B cell (primary cell): Measurements from ENCODE around the gene TRIOBP. TPM values are rescaled to one million over a fixed set of nuclear protein-coding genes. Genes with fewer than 3 reads are reported as not detected.

ENCODE experiments used
- ATAC-seq: fragments of 200-7000 bp; cut with Tn5 transposase; one replicate; pipeline ENCODE4 v1.10.0; 2021; ENCODE audit warnings: low read depth, mild to moderate bottlenecking, moderate number of reproducible peaks, moderate library complexity
- CTCF ChIA-PET: fragments of 350-600 bp; sonication (Branson Sonifier 250); formaldehyde crosslinking; loops from one replicate; lab custom pipeline; 2021; ENCODE audit warnings: antibody characterized with exemption, inconsistent platforms; lab: Charles Lee
- POLR2A ChIA-PET: fragments of 350-600 bp; sonication (Branson Sonifier 250); formaldehyde crosslinking; loops from one replicate; lab custom pipeline; 2021; ENCODE audit warnings: antibody characterized with exemption; lab: Charles Lee
- DNase-seq: peaks from one replicate; pipeline ENCODE4 v3.0.0; 2013
- H2AFZ ChIP-seq: 2 replicates; pipeline ENCODE4 v1.6.1; 2012; ENCODE audit warnings: mild to moderate bottlenecking, low read depth, low read length; ENCODE audit not compliant: insufficient read depth, poor library complexity, severe bottlenecking
- H3K27ac ChIP-seq, 2 donors: 1 replicate in 1 of 2; 2 replicates in 1 of 2; pipeline ENCODE4 v1.5.1; 2012 to 2013; ENCODE audit warnings: low read length in 2 of 2, mild to moderate bottlenecking in 2 of 2, moderate library complexity in 1 of 2
- H3K27me3 ChIP-seq, 4 experiments: fragments of 200-600 bp in 1 of 4; sonication (generic) in 1 of 4; replicated peaks in 1 of 4; 1 replicate in 2 of 4; 2 replicates in 2 of 4; pipeline versions ENCODE4 v1.6.1 to v1.7.0; 2013 to 2016; ENCODE audit warnings: low read length in 3 of 4, mild to moderate bottlenecking in 2 of 4, mixed read lengths in 1 of 4, moderate library complexity in 1 of 4; ENCODE audit not compliant: insufficient read depth in 4 of 4, control insufficient read depth in 3 of 4; ENCODE audit errors: control extremely low read depth in 1 of 4
- H3K36me3 ChIP-seq, 2 experiments: replicated peaks in 1 of 2; 1 replicate in 1 of 2; 2 replicates in 1 of 2; pipeline versions ENCODE4 v1.6.1 to v1.7.1; 2013; ENCODE audit warnings: low read length in 1 of 2; ENCODE audit not compliant: insufficient read depth in 2 of 2, control insufficient read depth in 1 of 2; ENCODE audit errors: control extremely low read depth in 1 of 2, extremely low read depth in 1 of 2
- H3K4me1 ChIP-seq, 2 donors: fragments of 200-600 bp in 1 of 2; sonication (generic) in 1 of 2; 1 replicate in 1 of 2; 2 replicates in 1 of 2; pipeline versions ENCODE4 v1.5.1 to v1.6.1; 2013 to 2017; ENCODE audit warnings: low read length in 2 of 2; ENCODE audit not compliant: control insufficient read depth in 2 of 2, insufficient read depth in 2 of 2
- H3K4me2 ChIP-seq: replicated peaks from 2 replicates; pipeline ENCODE3; 2012; ENCODE audit warnings: mild to moderate bottlenecking, low read depth, low read length; ENCODE audit not compliant: poor library complexity, severe bottlenecking
- H3K4me3 ChIP-seq, 5 experiments: fragments of 200-600 bp in 1 of 5; sonication (generic) in 1 of 5; 1 replicate in 3 of 5; 2 replicates in 2 of 5; pipeline versions ENCODE4 v1.5.1 to v1.7.0; 2011 to 2016; ENCODE audit warnings: low read length in 4 of 5, mild to moderate bottlenecking in 4 of 5, low read depth in 2 of 5, control low read depth in 1 of 5, moderate library complexity in 1 of 5; ENCODE audit not compliant: insufficient read depth in 1 of 5; ENCODE audit errors: control extremely low read depth in 1 of 5, extremely low read depth in 1 of 5
- H3K79me2 ChIP-seq: fragments of 200-600 bp; sonication (generic); one replicate; pipeline ENCODE4 v1.6.0; 2016; ENCODE audit warnings: low read length; ENCODE audit not compliant: control insufficient read depth, insufficient read depth
- H3K9ac ChIP-seq: fragments of 200-600 bp; sonication (generic); 2 replicates; pipeline ENCODE4 v1.6.1; 2017; ENCODE audit warnings: mild to moderate bottlenecking, low read length, moderate library complexity
- H3K9me3 ChIP-seq, 3 donors: one replicate each; pipeline versions ENCODE4 v1.6.1 to v1.7.1; 2013; ENCODE audit warnings: low read length in 2 of 3; ENCODE audit not compliant: control insufficient read depth in 2 of 3, insufficient read depth in 1 of 3; ENCODE audit errors: control extremely low read depth in 1 of 3
- H4K20me1 ChIP-seq: 2 replicates; pipeline ENCODE4 v1.6.0; 2012; ENCODE audit warnings: mild to moderate bottlenecking, low read length; ENCODE audit not compliant: insufficient read depth, control insufficient read depth, poor library complexity, severe bottlenecking
- H3K27ac Mint-ChIP-seq: one replicate; pipeline ENCODE4 v1.8.0; 2021; ENCODE audit warnings: mixed read lengths
- H3K27me3 Mint-ChIP-seq: one replicate; pipeline ENCODE4 v1.8.0; 2021; ENCODE audit warnings: mixed read lengths
- H3K4me1 Mint-ChIP-seq: one replicate; pipeline ENCODE4 v1.8.0; 2021; ENCODE audit warnings: mixed read lengths
- H3K4me3 Mint-ChIP-seq: one replicate; pipeline ENCODE4 v1.8.0; 2021; ENCODE audit warnings: mixed read lengths
- H3K9me3 Mint-ChIP-seq: one replicate; pipeline ENCODE4 v1.8.0; 2022; ENCODE audit warnings: mixed read lengths; ENCODE audit not compliant: insufficient read depth
- EZH2 ChIP-seq: IDR thresholded peaks from 2 replicates; pipeline ENCODE4 v1.6.1; 2012; ENCODE audit warnings: borderline replicate concordance, low read depth, mild to moderate bottlenecking, moderate library complexity, low read length; ENCODE audit not compliant: insufficient read depth, poor library complexity, severe bottlenecking
- WGBS: methylation state at CpG from one replicate; pipeline ENCODE4 v1.1.5; 2013; ENCODE audit warnings: missing lambda C conversion rate; ENCODE audit not compliant: insufficient coverage; 5-methylcytosine and 5-hydroxymethylcytosine counted together
- intact Hi-C: fragments of 100-400 bp; cut with micrococcal nuclease; formaldehyde crosslinking; loops from one replicate; pipeline ENCODE4 v1.10.0; 2022
- polyA plus RNA-seq: library from polyadenylated mRNA; depleted of rRNA; stranded (reverse); fragments of >200 nt; gene quantifications from 2 replicates; pipeline ENCODE4 v1.2.3, GENCODE V29; 2012
- total RNA-seq, 2 donors: library from RNA; stranded (reverse); fragments of 120-200 nt in 1 of 2; gene quantifications; 1 replicate in 1 of 2; 2 replicates in 1 of 2; pipeline versions ENCODE4 v1.2.3 to v1.2.4, GENCODE V29; 2013 to 2022
- TF ChIP-seq, protein P1 (sequence below): fragments of 200-600 bp; IDR thresholded peaks from one replicate; pipeline ENCODE4 v1.8.0; 2022; ENCODE audit warnings: antibody characterized with exemption, mild to moderate bottlenecking

The TRIOBP gene
- total and polyA plus RNA-seq, 2 donors (not counting 1 experiment from before 2014, with no cell fraction given), result 26.8 to 47.5 TPM

DNA sequence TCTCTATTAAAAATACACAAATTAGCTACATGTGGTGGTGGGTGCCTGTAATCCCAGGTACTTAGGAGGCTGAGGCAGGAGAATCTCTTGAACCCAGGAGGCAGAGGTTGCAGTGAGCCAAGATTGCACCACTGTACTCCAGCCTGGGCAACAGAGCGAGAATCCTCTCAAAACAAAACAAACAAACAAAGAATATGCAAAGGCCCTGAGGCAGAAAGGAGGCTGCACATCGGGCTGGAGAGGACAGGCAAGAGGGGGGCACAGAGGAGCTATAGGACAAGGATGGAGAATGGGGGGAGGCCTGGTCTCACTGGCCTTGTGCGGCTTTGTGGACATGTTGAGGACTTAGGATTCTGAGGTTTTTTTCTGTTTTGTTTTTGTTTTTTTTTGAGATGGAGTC, 8.4 kb downstream of the TRIOBP start:
- no peak for DNase-seq
- Mint-ChIP-seq H3K9me3 (no peaks in the 10 kb centered on the region), H3K27me3 (no peaks in the 10 kb centered on the region), H3K27ac (no peak overlapping the region), H3K4me1 (no peaks in the 10 kb centered on the region), H3K4me3 (no peak overlapping the region)
- Histone ChIP-seq H3K79me2 (no peaks in the 10 kb centered on the region), H3K36me3 (peaks cover 0 to 2% of the 10 kb centered on the region in 2 experiments), H3K9ac (no peak overlapping the region), H3K4me2 (no peak overlapping the region), H3K27me3 (no peaks in the 10 kb centered on the region), H3K27ac (no peak overlapping the region), H4K20me1 (no peaks in the 10 kb centered on the region), H2AFZ (no peak overlapping the region), H3K9me3 (no peaks in the 10 kb centered on the region), H3K4me3 (no peak overlapping the region), H3K4me1 (no peaks in the 10 kb centered on the region)
- CTCF ChIA-PET, result no interaction called here
- POLR2A ChIA-PET, result interaction anchor here (0.7 kb wide), 2 partner anchors 9 to 10 kb away, joined by 3 to 5 read pairs; no protein-coding TSS in a partner anchor
- ATAC-seq, result no peak
- 80% methylated on average over 2 of the region's 3 CpGs for WGBS
- intact Hi-C loops, result no loop called here
- no peak for TF ChIP-seq EZH2
- TF ChIP-seq, protein P1, sequence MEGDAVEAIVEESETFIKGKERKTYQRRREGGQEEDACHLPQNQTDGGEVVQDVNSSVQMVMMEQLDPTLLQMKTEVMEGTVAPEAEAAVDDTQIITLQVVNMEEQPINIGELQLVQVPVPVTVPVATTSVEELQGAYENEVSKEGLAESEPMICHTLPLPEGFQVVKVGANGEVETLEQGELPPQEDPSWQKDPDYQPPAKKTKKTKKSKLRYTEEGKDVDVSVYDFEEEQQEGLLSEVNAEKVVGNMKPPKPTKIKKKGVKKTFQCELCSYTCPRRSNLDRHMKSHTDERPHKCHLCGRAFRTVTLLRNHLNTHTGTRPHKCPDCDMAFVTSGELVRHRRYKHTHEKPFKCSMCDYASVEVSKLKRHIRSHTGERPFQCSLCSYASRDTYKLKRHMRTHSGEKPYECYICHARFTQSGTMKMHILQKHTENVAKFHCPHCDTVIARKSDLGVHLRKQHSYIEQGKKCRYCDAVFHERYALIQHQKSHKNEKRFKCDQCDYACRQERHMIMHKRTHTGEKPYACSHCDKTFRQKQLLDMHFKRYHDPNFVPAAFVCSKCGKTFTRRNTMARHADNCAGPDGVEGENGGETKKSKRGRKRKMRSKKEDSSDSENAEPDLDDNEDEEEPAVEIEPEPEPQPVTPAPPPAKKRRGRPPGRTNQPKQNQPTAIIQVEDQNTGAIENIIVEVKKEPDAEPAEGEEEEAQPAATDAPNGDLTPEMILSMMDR, result no peak

DNA sequence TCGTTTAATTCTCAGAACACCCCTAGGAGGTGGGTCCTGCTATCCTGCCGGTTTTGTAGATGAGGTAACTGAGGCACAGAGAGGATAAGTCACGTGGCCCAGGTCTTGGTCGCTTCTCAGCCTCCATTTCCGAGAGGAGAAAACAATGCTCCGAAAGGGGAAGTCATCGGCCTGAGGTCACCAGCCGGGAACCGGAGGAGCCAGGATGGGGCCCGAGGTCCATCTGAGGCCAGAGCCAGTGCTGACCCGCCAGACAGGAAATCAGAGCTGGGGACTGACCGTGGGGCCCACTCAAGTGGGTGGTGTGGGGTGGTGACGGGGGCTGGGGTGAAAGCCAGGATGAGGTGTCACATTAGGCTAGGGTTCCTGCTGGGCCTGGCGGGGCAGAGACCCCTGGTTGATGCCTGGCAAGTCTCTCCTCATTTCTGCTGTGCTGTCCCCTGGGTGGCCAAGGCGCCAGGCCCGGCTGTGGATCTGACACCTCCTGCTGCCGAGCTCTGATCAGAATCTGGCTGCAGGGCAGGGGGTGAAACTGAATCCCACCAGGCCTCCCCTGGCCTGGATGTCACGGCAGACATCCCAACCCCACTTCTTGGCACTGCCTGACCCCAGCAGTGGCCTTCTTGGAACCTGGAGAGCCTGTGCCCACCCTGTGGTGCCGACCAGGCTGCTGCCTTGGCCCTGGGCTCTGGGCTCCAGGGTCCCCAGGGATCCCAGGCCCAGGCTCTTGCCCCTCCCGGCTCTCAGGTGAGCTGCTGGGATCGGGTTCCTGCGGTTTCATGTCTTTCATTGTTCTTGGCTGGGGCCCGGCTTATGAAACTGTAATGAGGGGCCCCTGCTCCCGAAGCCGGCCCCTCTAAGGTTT, 12.0 kb downstream of the TRIOBP start:
- no peaks in the 10 kb centered on the region for H3K9me3 ChIP-seq
- H3K27ac Mint-ChIP-seq, result no peak overlapping the region
- TF ChIP-seq, protein P1, result no peak
- no peak for TF ChIP-seq EZH2
- 72% methylated on average over 22 of the region's 25 CpGs for WGBS
- peaks cover 0 to 2% of the 10 kb centered on the region in 2 experiments for H3K36me3 ChIP-seq
- no peak overlapping the region for H3K4me2 ChIP-seq
- no peak overlapping the region for H3K4me3 ChIP-seq
- ChIA-PET CTCF (interaction anchor here (0.5 to 0.6 kb wide), 2 partner anchors 94 to 590 kb away, joined by 3 read pairs; no protein-coding TSS in a partner anchor), POLR2A (interaction anchor here (0.6 kb wide), 1 partner anchor 45 kb away, joined by 5 read pairs; no protein-coding TSS in a partner anchor)
- no peaks in the 10 kb centered on the region for H3K4me1 Mint-ChIP-seq
- intact Hi-C loops, result no loop called here
- no peak overlapping the region for H2AFZ ChIP-seq
- H3K4me3 Mint-ChIP-seq, result no peak overlapping the region
- no peak overlapping the region for H3K9ac ChIP-seq
- H3K27me3 Mint-ChIP-seq, result no peaks in the 10 kb centered on the region
- H3K4me1 ChIP-seq, result no peaks in the 10 kb centered on the region
- no peak for ATAC-seq
- H3K27me3 ChIP-seq, result no peaks in the 10 kb centered on the region
- no peak overlapping the region for H3K27ac ChIP-seq
- no peak for DNase-seq
- no peaks in the 10 kb centered on the region for H3K79me2 ChIP-seq
- H4K20me1 ChIP-seq, result no peaks in the 10 kb centered on the region
- H3K9me3 Mint-ChIP-seq, result no peaks in the 10 kb centered on the region
